HG03442 (cell line): ENCODE measurements around the gene PROK1.
"Not testable (repeated sequence)": the region's sequence is repeated elsewhere in the genome, so short reads cannot be mapped to it uniquely, and the experiment has no call there.

Experiments
- ATAC-seq: cut with Tn5 transposase; IDR thresholded peaks from one replicate; pipeline ENCODE4 v1.9.1; 2021; ENCODE audit warnings: mild to moderate bottlenecking, moderate library complexity; ENCODE audit not compliant: unreplicated experiment

Gene PROK1

GRCh38 chr1:110433213-110433612 is 17.7 kb upstream of the PROK1 start:
- ATAC-seq = no peak

GRCh38 chr1:110433803-110434202 is 17.1 kb upstream of the PROK1 start:
- ATAC-seq = no peak

GRCh38 chr1:110434946-110435345 is 16.0 kb upstream of the PROK1 start:
- ATAC-seq = no peak

GRCh38 chr1:110436635-110437034 is 14.3 kb upstream of the PROK1 start:
- ATAC-seq = no peak

GRCh38 chr1:110437645-110438299 is 13.2 kb upstream of the PROK1 start:
- ATAC-seq = not testable (repeated sequence)

GRCh38 chr1:110438893-110439292 is 12.1 kb upstream of the PROK1 start:
- no peak for ATAC-seq

- not testable (repeated sequence) for ATAC-seq
Observed at GRCh38 chr1:110439873-110440272, 11.1 kb upstream of the PROK1 start.

- no peak for ATAC-seq
Observed at GRCh38 chr1:110440877-110441276, 10.1 kb upstream of the PROK1 start.

- ATAC-seq = no peak
Observed at GRCh38 chr1:110441888-110442287, 9.1 kb upstream of the PROK1 start.

- no peak for ATAC-seq
Observed at GRCh38 chr1:110443451-110443850, 7.5 kb upstream of the PROK1 start.

GRCh38 chr1:110444561-110444960 is 6.4 kb upstream of the PROK1 start:
- ATAC-seq = no peak

- ATAC-seq = no peak
Observed at GRCh38 chr1:110449661-110450651, 993 bp upstream of the PROK1 start.

- no peak for ATAC-seq
Observed at GRCh38 chr1:110452330-110452729, 1.4 kb downstream of the PROK1 start.

GRCh38 chr1:110453829-110454228 is 2.9 kb downstream of the PROK1 start:
- ATAC-seq = no peak

- no peak for ATAC-seq
Observed at GRCh38 chr1:110454328-110454727, 3.4 kb downstream of the PROK1 start.

- no peak for ATAC-seq
Observed at GRCh38 chr1:110455151-110455550, 4.2 kb downstream of the PROK1 start.

- no peak for ATAC-seq
Observed at GRCh38 chr1:110457206-110457605, 6.3 kb downstream of the PROK1 start.

- ATAC-seq = no peak
Observed at GRCh38 chr1:110460253-110461220, 9.6 kb downstream of the PROK1 start.

- no peak for ATAC-seq
Observed at GRCh38 chr1:110462093-110462492, 11.1 kb downstream of the PROK1 start.

GRCh38 chr1:110462964-110463363 is 12.0 kb downstream of the PROK1 start:
- no peak for ATAC-seq

- no peak for ATAC-seq
Observed at GRCh38 chr1:110463725-110464124, 12.8 kb downstream of the PROK1 start.
